GM18505 (cell line): ENCODE results near the gene ZNF687.

Source experiments
- ATAC-seq: cut with Tn5 transposase; IDR thresholded peaks from one replicate; pipeline ENCODE4 v1.9.1; 2021; ENCODE audit not compliant: unreplicated experiment
- POLR2A ChIP-seq: IDR thresholded peaks from 4 replicates; pipeline ENCODE4 v1.6.1; 2011; ENCODE audit warnings: borderline replicate concordance; ENCODE audit not compliant: insufficient read depth, insufficient read length; ENCODE audit errors: extremely low read depth

Gene ZNF687

GRCh38 chr1:151340870-151341754 lies 59.0 kb downstream of the ZNF687 start:
- ATAC-seq, result no peak
- no peak for TF ChIP-seq POLR2A
